22Rv1 (cell line): ENCODE results near the gene FEM1A.
"Not testable (repeated sequence)": the region's sequence is repeated elsewhere in the genome, so short reads cannot be mapped to it uniquely, and the experiment has no call there.

Experiments
- H3K27ac ChIP-seq: fragments of 450-650 bp; 2 replicates; pipeline ENCODE4 v1.5.1; 2017
- CTCF ChIP-seq: fragments of 450-650 bp; IDR thresholded peaks from 2 replicates; pipeline ENCODE4 v1.5.1; 2017; ENCODE audit warnings: mild to moderate bottlenecking
- ZFX ChIP-seq: fragments of 450-650 bp; IDR thresholded peaks from 2 replicates; pipeline ENCODE4 v1.6.1; 2017; ENCODE audit warnings: antibody characterized with exemption, borderline replicate concordance

Gene FEM1A

DNA sequence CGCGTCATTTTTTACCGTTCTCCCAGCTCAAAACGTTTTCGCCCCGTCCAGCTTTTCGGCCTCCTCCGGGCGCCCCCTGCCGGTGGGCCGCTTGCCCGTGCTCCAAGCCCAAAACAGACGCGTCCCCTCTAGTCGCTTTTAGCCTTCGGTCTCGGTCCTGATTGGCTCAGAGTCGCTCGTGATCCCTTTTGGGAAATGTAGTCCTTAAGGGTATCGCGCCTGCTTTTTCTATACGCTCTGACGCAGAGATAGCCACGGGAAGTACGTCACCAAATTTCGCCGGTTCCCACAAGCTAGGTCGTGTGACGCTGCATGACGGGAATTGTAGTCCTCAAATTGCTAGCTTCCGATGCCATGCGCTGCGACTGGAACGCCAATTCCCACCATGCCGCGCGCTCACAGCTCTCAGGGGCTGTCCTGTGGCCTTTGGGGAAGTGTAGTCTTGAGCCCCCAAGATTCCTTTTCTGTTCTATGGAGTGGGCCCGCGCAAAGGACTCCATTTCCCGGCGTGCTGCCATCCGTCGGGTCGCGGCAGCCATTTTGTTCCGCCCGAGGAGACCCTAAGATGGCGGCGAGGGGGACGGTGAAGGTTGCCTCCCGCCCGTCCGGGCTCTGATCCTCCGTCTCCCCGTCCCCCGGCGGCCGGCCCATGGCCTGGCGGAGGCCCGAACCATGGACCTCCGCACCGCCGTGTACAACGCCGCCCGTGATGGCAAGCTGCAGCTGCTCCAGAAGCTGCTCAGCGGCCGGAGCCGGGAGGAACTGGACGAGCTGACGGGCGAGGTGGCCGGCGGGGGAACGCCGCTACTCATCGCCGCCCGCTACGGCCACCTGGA lies at the start of gene FEM1A:
TSS of gene FEM1A (plus strand) at position 552 of the 836 bp plus-strand sequence. CDS start at position 673, 121 bp downstream.
- peak within 1 kb of the TSS; percentile 82 for H3K27ac ChIP-seq
- peak; percentile 99 for TF ChIP-seq CTCF
- TF ChIP-seq ZFX: no peak

- TF ChIP-seq CTCF: no peak
- TF ChIP-seq ZFX: no peak
- no peak overlapping the region for H3K27ac ChIP-seq
These were observed 48.5 kb upstream of the FEM1A start for GRCh38 chr19:4742723-4743646.

GRCh38 chr19:4744451-4745174 lies 46.9 kb upstream of the FEM1A start:
- no peak overlapping the region for H3K27ac ChIP-seq
- TF ChIP-seq CTCF (no peak), ZFX (no peak)

DNA sequence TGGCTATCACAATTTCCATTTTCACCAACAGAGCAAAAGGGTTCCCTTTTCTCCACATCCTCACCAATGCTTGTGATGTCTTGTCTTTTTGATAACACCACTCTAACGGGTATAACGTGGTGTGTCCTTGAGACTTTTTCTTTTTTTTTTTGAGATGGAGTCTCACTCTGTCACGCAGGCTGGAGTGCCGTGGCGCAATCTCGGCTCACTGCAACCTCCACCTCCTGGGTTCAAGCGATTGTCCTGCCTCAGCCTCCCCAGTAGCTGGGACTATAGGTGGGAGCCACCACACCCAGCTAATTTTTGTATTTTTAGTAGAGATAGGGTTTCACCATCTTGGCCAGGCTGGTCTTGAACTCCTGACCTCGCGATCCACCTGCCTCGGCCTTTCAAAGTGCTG lies 46.4 kb upstream of the FEM1A start:
- not testable (repeated sequence) for H3K27ac ChIP-seq

DNA sequence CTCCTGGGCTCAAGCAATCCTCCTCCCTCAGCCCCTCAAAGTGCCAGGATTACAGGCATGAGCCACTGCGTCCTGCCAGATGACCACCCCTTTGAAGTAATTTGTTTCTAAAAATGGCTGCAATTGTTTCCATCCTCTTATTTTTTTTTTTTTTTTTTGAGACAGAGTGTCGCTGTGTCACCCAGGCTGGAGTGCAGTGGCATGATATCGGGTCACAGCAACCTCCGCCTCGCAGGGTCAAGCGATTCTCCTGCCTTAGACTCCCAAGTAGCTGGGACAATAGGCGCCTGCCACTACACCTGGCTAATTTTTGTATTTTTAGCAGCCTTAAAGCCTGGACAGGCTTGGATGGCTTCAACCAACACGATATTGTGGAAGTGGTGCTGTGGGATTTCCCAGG lies 45.5 kb upstream of the FEM1A start:
- no peak overlapping the region for H3K27ac ChIP-seq
- TF ChIP-seq CTCF (no peak), ZFX (no peak)

DNA sequence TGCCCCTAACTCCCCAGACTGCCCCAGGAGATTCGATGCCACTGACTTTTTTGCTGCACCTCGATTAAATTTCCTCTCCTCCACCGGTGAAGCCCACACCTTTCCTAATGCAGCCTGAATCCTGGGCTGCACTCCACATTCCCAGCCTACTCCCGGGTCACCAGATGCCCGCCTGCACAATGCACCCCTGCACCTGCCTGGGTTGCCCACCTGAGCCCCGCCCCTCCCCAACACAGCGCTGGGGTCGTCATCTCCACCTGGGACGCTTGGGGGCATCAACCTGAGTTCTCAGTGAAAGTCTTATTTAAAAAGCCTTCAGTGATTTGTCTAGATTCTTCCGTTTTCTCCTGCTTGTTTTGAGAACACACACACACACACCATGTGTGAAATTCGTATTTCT lies 43.3 kb upstream of the FEM1A start:
- TF ChIP-seq ZFX (no peak), CTCF (no peak)
- no peak overlapping the region for H3K27ac ChIP-seq

- H3K27ac ChIP-seq: no peak overlapping the region
These were observed 42.9 kb upstream of the FEM1A start for GRCh38 chr19:4748589-4748988.

More at GRCh38 chr19:4748589-4748988, 42.9 kb upstream of the FEM1A start:
- TF ChIP-seq CTCF (no peak), ZFX (no peak)
